ENCODE data around the gene RAB20. TPM values are rescaled to one million over a fixed set of nuclear protein-coding genes. Genes with fewer than 3 reads are reported as not detected.

RAB20 gene
- total RNA-seq, 3 donors from 2014 or later, result 1.2 to 1.4 (median 1.4) TPM

DNA sequence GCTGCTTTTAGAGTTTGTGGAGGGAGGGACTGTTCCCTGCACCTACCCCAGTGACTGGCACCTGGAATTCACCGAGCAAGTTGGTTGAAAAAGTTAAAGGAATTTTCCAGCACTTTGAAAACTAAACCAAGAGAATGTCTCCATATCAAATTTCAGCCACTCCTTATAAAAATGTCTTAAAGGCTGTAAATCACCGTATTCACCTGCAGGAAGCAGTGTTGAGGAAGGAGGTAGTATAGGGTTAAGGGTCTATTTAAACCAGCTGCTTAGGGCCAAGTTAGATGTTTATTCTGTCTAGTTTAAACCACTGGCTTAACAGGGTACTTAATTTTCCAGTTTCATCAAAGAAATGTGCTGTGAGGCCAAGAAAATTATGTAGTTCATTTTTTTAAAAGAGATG lies 3.8 kb upstream of the RAB20 start:
- no peak for ATAC-seq
- Mint-ChIP-seq H3K27me3 (ENCODE audit: low read depth) (peaks cover 9% of the 10 kb centered on the region), H3K4me3 (no peak overlapping the region), H3K36me3 (ENCODE audit: insufficient read depth) (no peaks in the 10 kb centered on the region), H3K4me1 (ENCODE audit: low read depth) (peaks cover 19% of the 10 kb centered on the region), H3K9me3 (no peaks in the 10 kb centered on the region)
- DNase-seq, result no peak

DNA sequence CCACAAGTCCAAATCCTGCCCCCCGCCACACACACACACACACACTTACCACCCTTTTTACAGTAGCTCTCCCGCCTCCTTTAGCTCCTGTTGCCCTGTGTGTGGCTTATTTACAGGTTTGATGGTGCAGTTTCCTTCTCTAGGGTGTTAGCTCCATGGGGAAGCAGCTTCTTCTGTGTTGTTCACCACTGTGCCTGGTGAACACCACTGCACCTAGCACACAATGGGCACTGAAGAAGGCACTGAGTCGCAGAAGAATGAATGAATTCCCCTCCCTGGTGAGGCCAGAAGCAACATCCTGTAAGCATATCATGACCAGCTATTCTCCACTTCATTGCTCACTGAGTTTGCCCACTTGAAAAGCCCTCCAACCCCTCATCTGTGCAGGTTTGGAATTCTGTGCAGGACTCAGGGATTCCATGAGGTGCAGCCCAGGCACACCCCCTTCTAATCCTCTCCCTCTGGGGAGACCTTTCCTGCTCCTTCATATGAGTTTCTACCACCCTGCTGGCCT lies 3.0 kb upstream of the RAB20 start:
- H3K36me3 Mint-ChIP-seq (ENCODE audit: insufficient read depth), result no peaks in the 10 kb centered on the region
- no peaks in the 10 kb centered on the region for H3K9me3 Mint-ChIP-seq
- no peak for ATAC-seq
- no peak for DNase-seq
- H3K4me1 Mint-ChIP-seq (ENCODE audit: low read depth), result peaks cover 23% of the 10 kb centered on the region
- peaks cover 6% of the 10 kb centered on the region for H3K27me3 Mint-ChIP-seq (ENCODE audit: low read depth)
- no peak overlapping the region for H3K4me3 Mint-ChIP-seq

DNA sequence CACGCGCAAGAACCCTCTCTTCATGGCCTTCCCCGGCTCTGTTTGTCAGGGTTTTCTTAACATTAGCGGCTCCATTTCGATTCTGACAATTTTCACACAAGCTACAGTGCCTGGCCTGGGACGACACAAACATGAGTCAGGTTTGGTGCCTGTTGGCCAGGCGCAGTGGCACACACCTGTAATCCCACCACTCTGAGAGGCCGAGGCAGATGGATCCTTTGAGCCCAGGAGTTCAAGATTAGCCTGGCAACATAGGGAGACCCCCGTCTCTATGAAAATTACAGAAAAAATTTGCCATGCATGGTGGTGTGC lies 1.9 kb upstream of the RAB20 start:
- Mint-ChIP-seq H3K4me1 (ENCODE audit: low read depth) (peaks cover 23% of the 10 kb centered on the region), H3K4me3 (no peak overlapping the region), H3K36me3 (ENCODE audit: insufficient read depth) (no peaks in the 10 kb centered on the region), H3K27me3 (ENCODE audit: low read depth) (peaks cover 5% of the 10 kb centered on the region), H3K9me3 (no peaks in the 10 kb centered on the region)
- ATAC-seq (no peak), DNase-seq (no peak)

DNA sequence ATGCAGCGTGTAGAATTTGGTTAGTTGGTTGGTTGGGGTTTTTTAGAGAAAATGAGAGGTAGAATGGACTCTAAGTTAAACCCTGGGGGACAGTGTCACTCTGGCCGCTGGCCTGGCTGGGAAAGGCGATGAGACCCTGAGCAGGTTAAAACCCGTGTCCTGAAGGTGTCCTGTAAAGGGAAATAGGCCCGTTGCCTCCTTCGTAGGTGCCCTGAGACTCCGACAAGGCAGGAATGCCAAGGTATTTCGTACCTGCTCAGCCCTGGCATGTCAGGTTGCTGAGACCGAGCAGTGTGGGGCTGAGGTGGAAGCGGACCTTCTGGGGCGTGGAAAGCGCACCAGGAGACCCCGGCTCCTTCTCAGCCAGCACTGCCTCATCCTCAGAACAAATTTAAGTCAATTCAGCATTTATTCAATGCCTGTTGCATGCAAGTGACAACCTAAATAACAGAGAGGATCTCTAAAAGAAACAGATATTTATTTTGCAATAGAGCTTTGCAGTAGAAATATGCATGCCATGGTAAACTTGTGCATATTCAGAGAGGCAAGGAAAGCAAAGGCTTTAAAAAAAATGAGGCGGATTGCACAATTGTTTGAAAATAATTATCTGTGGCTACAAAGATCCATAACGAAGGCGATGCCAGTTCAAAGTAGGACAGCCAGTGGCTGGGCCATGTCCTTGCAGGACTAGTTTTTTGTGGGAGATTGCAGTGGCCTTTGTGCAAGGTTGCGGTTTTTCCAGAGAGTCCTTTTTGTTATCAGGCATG lies 1.4 kb upstream of the RAB20 start:
- Mint-ChIP-seq H3K9me3 (no peaks in the 10 kb centered on the region), H3K4me1 (ENCODE audit: low read depth) (peaks cover 23% of the 10 kb centered on the region), H3K27me3 (ENCODE audit: low read depth) (peaks cover 3% of the 10 kb centered on the region), H3K36me3 (ENCODE audit: insufficient read depth) (no peaks in the 10 kb centered on the region), H3K4me3 (peak overlapping the region; percentile 92)
- ATAC-seq (no peak), DNase-seq (no peak)

DNA sequence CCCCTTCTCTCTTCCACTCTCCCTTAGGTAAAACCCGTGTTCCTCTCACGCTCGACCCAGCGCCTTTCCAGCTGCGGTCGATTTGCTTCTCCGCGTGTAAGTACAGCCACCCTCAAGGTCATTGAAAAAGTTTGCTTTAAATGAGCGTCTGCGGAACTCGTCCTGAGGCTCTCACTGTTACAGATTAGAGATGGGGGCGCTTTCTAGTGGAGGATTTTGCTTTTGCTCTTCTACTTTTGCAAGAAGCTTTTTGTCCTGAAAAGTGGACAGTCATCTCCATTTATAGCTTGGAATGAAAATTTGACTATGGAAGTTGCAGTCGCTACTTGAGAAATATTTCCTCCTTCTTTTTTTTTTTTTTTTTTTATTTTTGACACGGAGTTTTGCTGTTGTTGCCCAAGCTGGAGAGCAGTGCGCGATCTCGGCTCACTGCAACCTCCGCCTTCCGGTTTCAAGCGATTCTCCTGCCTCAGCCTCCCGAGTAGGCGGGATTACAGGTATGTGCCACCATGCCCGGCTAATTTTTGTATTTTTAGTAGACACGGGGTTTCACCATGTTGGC lies 595 bp upstream of the RAB20 start:
- no peak for DNase-seq
- H3K4me1 Mint-ChIP-seq (ENCODE audit: low read depth), result peaks cover 23% of the 10 kb centered on the region
- ATAC-seq, result no peak
- peak overlapping the region; percentile 92 for H3K4me3 Mint-ChIP-seq
- no peaks in the 10 kb centered on the region for H3K36me3 Mint-ChIP-seq (ENCODE audit: insufficient read depth)
- no peaks in the 10 kb centered on the region for H3K9me3 Mint-ChIP-seq
- H3K27me3 Mint-ChIP-seq (ENCODE audit: low read depth), result peaks cover 3% of the 10 kb centered on the region

DNA sequence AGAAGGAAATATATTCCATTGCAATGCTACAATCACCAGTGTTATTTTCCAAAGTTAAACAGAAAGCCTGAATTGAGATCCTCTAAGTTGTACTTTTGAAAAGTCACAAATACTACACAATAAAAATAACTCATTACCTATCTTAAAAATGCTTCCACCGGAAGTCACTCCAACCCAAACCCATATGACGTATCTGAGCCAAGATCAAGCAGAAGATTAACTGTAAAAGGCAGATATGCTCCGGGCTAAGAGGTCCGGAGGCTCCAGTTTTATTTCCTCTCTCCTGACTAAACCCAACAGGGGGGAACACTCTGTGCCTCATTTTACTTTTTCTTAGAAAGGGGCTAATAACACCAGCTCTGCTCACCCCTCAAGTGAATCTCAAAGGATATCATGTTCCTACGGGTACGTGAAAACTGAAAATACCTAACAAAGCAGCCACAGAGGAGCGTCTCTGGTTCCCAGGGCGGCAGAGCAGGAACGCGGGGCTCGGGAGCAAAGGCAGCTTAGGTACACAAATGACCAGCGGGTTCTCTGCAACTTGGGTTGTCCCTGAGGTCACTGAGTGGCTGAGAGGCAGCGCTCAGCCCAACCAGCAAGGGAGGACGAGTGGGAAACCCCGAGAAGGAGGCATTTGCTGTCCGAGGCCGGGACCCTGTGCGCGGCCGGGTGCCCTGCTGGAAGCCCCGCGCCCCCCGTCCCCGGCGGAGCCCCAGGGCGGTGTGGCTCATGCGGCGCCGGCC lies 750 bp downstream of the RAB20 start:
- Mint-ChIP-seq H3K36me3 (ENCODE audit: insufficient read depth) (no peaks in the 10 kb centered on the region), H3K27me3 (ENCODE audit: low read depth) (peaks cover 3% of the 10 kb centered on the region), H3K9me3 (no peaks in the 10 kb centered on the region), H3K4me3 (peak overlapping the region; percentile 84), H3K4me1 (ENCODE audit: low read depth) (peaks cover 23% of the 10 kb centered on the region)
- ATAC-seq, result peak in 1 of 2 donors; percentile 16
- DNase-seq, result no peak

DNA sequence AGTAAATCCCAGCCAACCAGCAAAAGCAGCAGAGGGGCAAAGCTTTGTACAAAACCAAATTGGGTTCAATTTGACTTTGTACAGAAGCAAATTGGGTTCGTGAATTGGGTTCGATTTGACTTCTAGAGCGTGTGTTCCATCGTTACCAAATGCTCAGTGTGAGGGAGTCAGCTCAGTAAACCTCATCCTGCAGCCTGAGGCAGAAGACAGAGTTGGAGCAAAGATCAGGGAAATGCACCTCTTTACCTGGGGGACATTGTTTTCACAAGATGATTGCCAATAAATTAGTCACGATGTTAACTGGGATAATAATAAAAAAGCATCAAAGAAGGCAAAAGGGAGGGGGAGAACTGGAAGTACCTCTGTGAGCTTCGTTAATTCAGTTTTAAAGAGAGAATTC lies 1.5 kb downstream of the RAB20 start:
- no peaks in the 10 kb centered on the region for H3K9me3 Mint-ChIP-seq
- H3K4me1 Mint-ChIP-seq (ENCODE audit: low read depth), result peaks cover 23% of the 10 kb centered on the region
- peak overlapping the region; percentile 84 for H3K4me3 Mint-ChIP-seq
- H3K27me3 Mint-ChIP-seq (ENCODE audit: low read depth), result peaks cover 3% of the 10 kb centered on the region
- ATAC-seq (no peak), DNase-seq (no peak)
- no peaks in the 10 kb centered on the region for H3K36me3 Mint-ChIP-seq (ENCODE audit: insufficient read depth)

DNA sequence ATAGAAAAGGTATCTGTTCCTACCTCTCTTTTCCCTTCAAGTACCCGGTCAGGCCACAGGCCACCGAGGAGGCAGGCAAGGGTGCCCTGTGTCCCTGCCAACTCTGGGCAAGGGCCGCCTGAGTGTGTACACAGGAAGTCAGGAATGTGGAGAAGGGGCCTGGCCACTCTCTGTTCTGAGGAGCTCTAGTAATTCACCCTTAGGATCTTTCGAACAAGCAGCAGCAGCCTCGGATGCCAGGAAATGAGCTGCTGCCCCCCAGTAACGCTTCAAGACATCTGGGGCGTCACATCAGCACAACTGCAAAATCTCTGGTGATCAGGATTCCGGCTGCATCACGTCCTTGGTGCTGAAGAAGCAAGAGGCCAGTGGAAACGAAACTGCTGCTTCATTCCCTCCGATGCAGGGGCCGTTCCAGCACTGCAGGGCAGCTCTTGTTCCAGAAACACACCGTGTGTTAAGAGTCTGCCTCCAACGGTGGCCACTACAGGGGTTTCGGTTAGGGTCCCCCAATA lies 2.0 kb downstream of the RAB20 start:
- H3K36me3 Mint-ChIP-seq (ENCODE audit: insufficient read depth), result no peaks in the 10 kb centered on the region
- peaks cover 3% of the 10 kb centered on the region for H3K27me3 Mint-ChIP-seq (ENCODE audit: low read depth)
- peaks cover 23% of the 10 kb centered on the region for H3K4me1 Mint-ChIP-seq (ENCODE audit: low read depth)
- ATAC-seq, result no peak
- H3K4me3 Mint-ChIP-seq, result no peak overlapping the region
- DNase-seq, result no peak
- no peaks in the 10 kb centered on the region for H3K9me3 Mint-ChIP-seq

DNA sequence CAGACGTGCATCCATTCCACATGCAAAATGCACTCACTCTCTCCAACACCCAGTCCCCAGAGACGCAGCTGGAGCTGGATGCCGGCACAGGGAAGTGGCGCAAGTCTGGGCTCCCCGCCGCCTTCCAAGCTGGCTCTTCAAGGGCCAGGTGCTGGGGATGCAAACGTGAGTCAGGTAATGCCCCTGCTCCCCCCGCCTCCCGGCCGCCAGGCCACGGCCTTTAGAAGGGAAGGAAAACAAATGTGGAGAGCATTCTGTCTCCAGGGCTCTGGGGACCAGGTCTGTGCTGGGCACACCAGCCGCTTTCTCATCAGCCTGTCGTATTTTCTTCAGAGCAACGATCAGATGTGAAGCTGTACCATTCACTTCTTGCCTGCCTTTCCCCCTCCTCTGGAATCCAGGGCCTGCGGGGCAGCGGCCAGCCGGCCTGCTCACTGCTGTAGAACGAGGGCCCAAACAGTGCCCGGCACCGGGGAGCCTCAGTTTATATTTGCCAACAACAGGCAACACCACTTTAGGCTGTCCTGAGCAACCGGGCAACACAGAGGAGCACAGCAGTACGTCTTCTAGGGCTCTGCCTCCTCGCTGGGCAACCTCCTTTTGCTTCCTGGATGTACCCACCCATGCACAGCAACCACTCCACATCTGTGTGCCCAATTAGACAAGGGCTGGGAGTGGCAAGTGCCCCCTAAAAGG lies 3.8 kb downstream of the RAB20 start:
- Mint-ChIP-seq H3K36me3 (ENCODE audit: insufficient read depth) (no peaks in the 10 kb centered on the region), H3K4me3 (no peak overlapping the region), H3K4me1 (ENCODE audit: low read depth) (peaks cover 17% of the 10 kb centered on the region), H3K9me3 (no peaks in the 10 kb centered on the region), H3K27me3 (ENCODE audit: low read depth) (peaks cover 3% of the 10 kb centered on the region)
- DNase-seq (no peak), ATAC-seq (no peak)

DNA sequence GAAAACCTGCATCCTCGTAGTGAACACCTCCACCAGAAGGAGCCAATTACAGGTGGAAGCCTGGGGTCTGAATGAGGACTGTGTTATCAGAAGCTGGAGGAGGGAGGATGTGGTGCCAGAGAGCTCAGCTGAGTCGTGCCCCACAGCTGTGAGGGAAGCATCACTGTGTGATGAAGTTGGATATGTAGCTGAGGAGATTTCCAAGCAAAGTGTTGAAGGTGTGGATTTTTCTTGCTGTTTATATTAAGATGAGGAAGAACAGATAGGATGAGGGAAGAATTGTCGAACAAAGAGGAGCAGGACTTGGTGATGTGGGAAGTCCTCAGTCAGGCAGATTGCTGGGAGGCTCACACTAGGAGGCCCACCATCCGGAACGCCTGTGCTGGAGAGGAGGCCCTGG lies 4.4 kb downstream of the RAB20 start:
- ATAC-seq (no peak), DNase-seq (no peak)
- Mint-ChIP-seq H3K36me3 (ENCODE audit: insufficient read depth) (no peaks in the 10 kb centered on the region), H3K27me3 (ENCODE audit: low read depth) (peaks cover 3% of the 10 kb centered on the region), H3K4me1 (ENCODE audit: low read depth) (peaks cover 13% of the 10 kb centered on the region), H3K9me3 (no peaks in the 10 kb centered on the region), H3K4me3 (no peak overlapping the region)

DNA sequence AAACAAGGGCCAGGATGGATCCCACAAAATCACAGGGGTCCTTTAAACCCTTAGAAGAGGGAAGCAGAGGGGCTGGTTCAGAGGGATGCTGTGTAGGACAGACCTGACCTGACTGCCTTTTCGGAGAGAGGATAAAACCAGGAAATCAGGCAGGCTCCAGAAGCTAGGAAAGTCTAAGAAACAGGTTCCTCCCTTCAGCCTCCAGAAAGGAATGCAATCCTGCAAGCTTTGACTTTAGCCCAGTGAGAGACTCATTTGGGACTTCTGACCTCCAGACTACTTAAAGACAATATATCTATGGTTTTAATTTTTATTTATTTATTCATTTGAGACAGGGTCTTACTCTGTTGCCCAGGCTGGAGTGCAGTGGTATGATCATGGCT lies 5.3 kb downstream of the RAB20 start:
- Mint-ChIP-seq H3K9me3 (no peaks in the 10 kb centered on the region), H3K4me3 (no peak overlapping the region), H3K27me3 (ENCODE audit: low read depth) (peaks cover 3% of the 10 kb centered on the region), H3K4me1 (ENCODE audit: low read depth) (peaks cover 11% of the 10 kb centered on the region), H3K36me3 (ENCODE audit: insufficient read depth) (no peaks in the 10 kb centered on the region)
- DNase-seq (no peak), ATAC-seq (no peak)

DNA sequence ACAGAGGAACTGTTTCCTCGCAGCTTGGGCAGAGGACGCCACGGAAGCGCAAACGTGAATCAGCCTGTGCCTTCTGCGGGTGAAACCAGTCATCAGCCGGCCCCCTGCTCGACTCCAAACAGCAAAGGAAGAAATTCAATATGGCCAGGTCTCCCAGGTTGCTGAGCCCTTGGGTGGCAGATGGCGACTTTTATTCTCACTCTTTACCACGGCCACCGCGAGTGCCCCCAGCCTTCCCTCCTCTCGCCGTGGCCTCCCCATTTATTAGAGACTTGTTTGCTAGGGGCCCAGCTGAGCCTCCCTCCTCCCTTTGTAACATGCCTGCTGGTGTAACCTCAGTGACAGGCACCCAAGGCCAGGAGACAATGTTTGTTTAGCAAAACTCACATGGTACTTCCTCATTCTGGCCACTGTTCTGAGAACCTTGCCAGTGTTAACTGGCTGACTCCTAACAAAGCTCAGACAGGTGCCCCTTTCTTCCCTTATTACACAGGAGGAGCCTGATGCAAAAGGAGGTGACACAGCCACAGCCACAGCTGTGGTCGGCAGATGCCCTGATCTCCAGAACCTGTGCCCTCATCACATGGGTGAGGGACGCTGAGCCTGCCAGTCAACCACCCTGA lies 5.8 kb downstream of the RAB20 start:
- H3K4me1 Mint-ChIP-seq (ENCODE audit: low read depth), result peaks cover 8% of the 10 kb centered on the region
- DNase-seq, result no peak
- H3K9me3 Mint-ChIP-seq, result no peaks in the 10 kb centered on the region
- H3K4me3 Mint-ChIP-seq, result no peak overlapping the region
- ATAC-seq, result no peak
- H3K36me3 Mint-ChIP-seq (ENCODE audit: insufficient read depth), result no peaks in the 10 kb centered on the region
- peaks cover 3% of the 10 kb centered on the region for H3K27me3 Mint-ChIP-seq (ENCODE audit: low read depth)

DNA sequence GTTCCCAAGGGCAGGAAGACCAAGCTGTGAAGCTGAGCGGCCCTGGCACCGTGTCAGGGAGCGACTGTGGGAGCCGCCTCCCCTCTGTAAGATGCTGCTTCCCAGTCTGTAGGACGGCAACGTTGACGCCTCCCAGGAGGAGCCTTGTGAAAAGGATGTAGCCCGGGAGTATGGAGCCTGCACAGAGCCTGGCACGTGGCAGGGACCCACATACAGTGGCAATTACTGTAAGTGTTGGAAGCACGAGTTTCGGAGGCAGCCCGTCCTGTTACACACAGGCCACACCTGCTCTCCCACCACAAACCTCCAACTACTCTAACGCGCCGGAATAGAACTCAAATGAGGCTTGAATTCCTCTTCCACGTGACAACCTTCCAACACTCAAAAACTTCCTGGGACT lies 6.6 kb downstream of the RAB20 start:
- Mint-ChIP-seq H3K4me3 (no peak overlapping the region), H3K9me3 (no peaks in the 10 kb centered on the region), H3K4me1 (ENCODE audit: low read depth) (peaks cover under 1% of the 10 kb centered on the region), H3K27me3 (ENCODE audit: low read depth) (peaks cover under 1% of the 10 kb centered on the region), H3K36me3 (ENCODE audit: insufficient read depth) (no peaks in the 10 kb centered on the region)
- ATAC-seq (no peak), DNase-seq (no peak)
